ENCODE data around the gene CT83.

GRCh38 chrX:116427978-116428377, 34.8 kb downstream of the CT83 start:
- TF ChIP-seq CTCF (IDR thresholded peaks at IDR 0.05) (no peak), EP300 (IDR thresholded peaks at IDR 0.05) (no peak), POLR2A (IDR thresholded peaks at IDR 0.05) (no peak)

Measured in ovary (tissue), 3 donors.